NB4 (cell line): ENCODE results near the gene RHEX.

Experiments
- DNase-seq: peaks from one replicate; pipeline ENCODE4 v3.0.0; 2010; ENCODE audit warnings: low read depth
- H3K4me3 ChIP-seq: one replicate; pipeline ENCODE4 v1.5.1; 2011; ENCODE audit warnings: mild to moderate bottlenecking, low read depth, low read length, moderate library complexity
- CTCF ChIP-seq: IDR thresholded peaks from one replicate; pipeline ENCODE4 v1.5.1; 2012; ENCODE audit warnings: low read depth, low read length
- MAX ChIP-seq: IDR thresholded peaks from 2 replicates; pipeline ENCODE4 v1.6.1; 2011; ENCODE audit warnings: low read depth, low read length
- MYC ChIP-seq: IDR thresholded peaks from 2 replicates; pipeline ENCODE4 v1.6.1; 2011; ENCODE audit warnings: low read depth, low read length
- POLR2A ChIP-seq: IDR thresholded peaks from 2 replicates; pipeline ENCODE4 v1.6.1; 2011; ENCODE audit warnings: mild to moderate bottlenecking; ENCODE audit not compliant: insufficient read length; ENCODE audit errors: extremely low read depth

RHEX gene

GRCh38 chr1:206105464-206105995 is 52.6 kb downstream of the RHEX start:
- no peak overlapping the region for H3K4me3 ChIP-seq
- no peak for TF ChIP-seq MAX
- TF ChIP-seq CTCF = no peak
- no peak for TF ChIP-seq POLR2A
- no peak for TF ChIP-seq MYC

GRCh38 chr1:206106328-206107167 is 53.6 kb downstream of the RHEX start:
- TF ChIP-seq MYC = peak; percentile 12; the same call in 1 of the 2 replicates
- peak; percentile 68 for TF ChIP-seq CTCF
- TF ChIP-seq POLR2A = no peak
- TF ChIP-seq MAX = 0 out of 2 replicates have a peak, but pooled peaks have one; percentile 5
- H3K4me3 ChIP-seq = no peak overlapping the region
- DNase-seq = peak; percentile 86

More at GRCh38 chr1:206105464-206105995, 52.6 kb downstream of the RHEX start:
- DNase-seq = no peak

GRCh38 chr1:206107168-206107544 is 54.2 kb downstream of the RHEX start:
- no peak overlapping the region for H3K4me3 ChIP-seq
- TF ChIP-seq MAX = no peak
- TF ChIP-seq MYC = no peak
- TF ChIP-seq CTCF = no peak
- no peak for TF ChIP-seq POLR2A
- no peak for DNase-seq

GRCh38 chr1:206108635-206109034 is 55.7 kb downstream of the RHEX start:
- TF ChIP-seq MAX (no peak), MYC (no peak), CTCF (no peak), POLR2A (no peak)
- DNase-seq = no peak
- H3K4me3 ChIP-seq = no peak overlapping the region

- H3K4me3 ChIP-seq = no peak overlapping the region
- no peak for TF ChIP-seq MYC
- TF ChIP-seq POLR2A = no peak
- TF ChIP-seq CTCF = no peak
- TF ChIP-seq MAX = no peak
- DNase-seq = no peak
Measured at GRCh38 chr1:206109718-206110117, 56.7 kb downstream of the RHEX start.
